Thymus (tissue), 11 donors: Measurements from ENCODE around the gene KCNT1. TPM values are rescaled to one million over a fixed set of nuclear protein-coding genes. Genes with fewer than 3 reads are reported as not detected.

ENCODE experiments used
- DNase-seq, 9 donors: peaks; one replicate each; pipeline ENCODE4 v3.0.0-alpha.2; 2013; ENCODE audit warnings: low spot score in 9 of 9, low read depth in 6 of 9, missing footprints in 1 of 9
- H3K27ac ChIP-seq, 2 donors: one replicate each; pipeline ENCODE4 v1.5.1; 2013; ENCODE audit warnings: control low read depth in 1 of 2, low read depth in 1 of 2, low read length in 1 of 2, mild to moderate bottlenecking in 1 of 2, moderate library complexity in 1 of 2
- H3K27me3 ChIP-seq, 2 donors: one replicate each; pipeline ENCODE4 v1.5.1; 2013; ENCODE audit warnings: low read length in 1 of 2; ENCODE audit not compliant: control insufficient read depth in 2 of 2, insufficient read depth in 1 of 2
- H3K36me3 ChIP-seq, 2 donors: one replicate each; pipeline ENCODE4 v1.5.1; 2013; ENCODE audit warnings: low read length in 1 of 2, mild to moderate bottlenecking in 1 of 2, moderate library complexity in 1 of 2; ENCODE audit not compliant: control insufficient read depth in 2 of 2, insufficient read depth in 2 of 2
- H3K4me1 ChIP-seq, 2 donors: one replicate each; pipeline ENCODE4 v1.5.1; 2013; ENCODE audit warnings: low read length in 2 of 2; ENCODE audit not compliant: control insufficient read depth in 2 of 2, insufficient read depth in 2 of 2
- H3K4me3 ChIP-seq, 2 donors: one replicate each; pipeline ENCODE4 v1.5.1; 2013; ENCODE audit warnings: low read length in 2 of 2, control low read depth in 1 of 2, mild to moderate bottlenecking in 1 of 2
- H3K9me3 ChIP-seq, 2 donors: one replicate each; pipeline ENCODE4 v1.5.1; 2013; ENCODE audit warnings: low read length in 1 of 2, mild to moderate bottlenecking in 1 of 2; ENCODE audit not compliant: control insufficient read depth in 2 of 2, insufficient read depth in 1 of 2
- WGBS: extraction: QIAGEN DNeasy Blood & Tissue Kit; methylation state at CpG from one replicate; pipeline ENCODE4 v1.1.7; 2013; 5-methylcytosine and 5-hydroxymethylcytosine counted together
- polyA plus RNA-seq: library from polyadenylated mRNA; stranded (reverse); fragments of 200-250 nt; gene quantifications from one replicate; pipeline ENCODE4 v1.2.3, GENCODE V29; 2013
- total RNA-seq: library from RNA; stranded (reverse); fragments of 120-200 nt; gene quantifications from one replicate; pipeline ENCODE4 v1.2.4, GENCODE V29; 2013
- donor health status: healthy.

Gene KCNT1
- total and polyA plus RNA-seq, 2 donors = 0.05 to 0.25 TPM

DNA sequence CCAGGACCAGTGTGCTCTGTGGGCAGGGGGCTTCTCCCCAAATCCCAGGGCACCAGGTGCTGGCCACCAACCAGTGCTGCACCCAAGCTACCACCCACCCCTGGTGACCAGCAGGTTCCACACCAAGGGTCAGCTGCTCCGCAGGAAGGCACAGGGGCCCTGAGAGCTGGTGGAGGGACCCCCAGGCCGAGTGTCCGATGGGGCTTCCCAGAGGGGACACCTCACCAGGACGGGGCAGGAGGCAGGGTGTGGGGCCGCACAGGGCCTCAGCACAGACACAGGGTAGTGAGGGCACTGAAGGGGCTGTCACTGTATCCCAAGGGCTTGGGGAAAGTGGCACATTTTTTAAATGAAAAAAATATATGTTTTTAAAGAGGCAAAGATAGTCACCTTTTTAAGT, 20.8 kb upstream of the KCNT1 start:
- DNase-seq = no peak
- no peak overlapping the region for H3K4me3 ChIP-seq
- H3K27me3 ChIP-seq = no peaks in the 10 kb centered on the region
- H3K27ac ChIP-seq = no peak overlapping the region
- no peaks in the 10 kb centered on the region for H3K4me1 ChIP-seq
- H3K36me3 ChIP-seq = no peaks in the 10 kb centered on the region
- WGBS = 85% methylated on average over 5 of the region's 5 CpGs
- no peaks in the 10 kb centered on the region for H3K9me3 ChIP-seq

DNA sequence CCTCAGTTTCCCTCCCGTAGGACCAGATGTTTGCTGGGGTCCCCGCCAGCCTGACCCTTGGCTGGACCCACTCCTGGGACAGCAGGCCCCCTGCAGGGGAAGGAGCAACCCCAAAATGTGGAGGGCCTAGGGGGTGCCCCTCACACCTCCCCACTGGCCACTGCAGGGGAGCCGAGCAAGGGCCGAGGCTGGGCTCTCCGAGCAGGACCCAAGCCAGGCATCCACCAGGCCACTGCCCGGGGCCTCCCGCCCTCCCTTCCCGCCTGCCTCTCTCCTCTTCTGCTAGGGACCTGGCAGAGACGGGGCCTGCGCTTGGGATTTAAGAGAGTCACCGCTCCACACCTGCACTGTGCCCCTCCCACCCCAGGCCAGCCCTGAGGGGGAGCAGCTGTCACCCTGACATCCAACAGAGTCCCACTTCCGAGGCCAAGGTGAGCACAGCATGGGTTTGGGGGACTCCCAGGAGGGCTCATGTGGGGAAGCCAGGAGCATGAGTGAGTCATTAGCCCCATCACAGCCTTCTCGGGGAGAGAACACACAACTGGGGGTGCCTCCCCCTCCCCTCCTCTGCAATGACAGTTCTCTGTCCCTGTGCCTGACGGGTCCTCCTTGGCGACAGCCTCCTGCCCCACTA, 18.5 kb upstream of the KCNT1 start:
- Histone ChIP-seq H3K27ac (no peak overlapping the region), H3K4me3 (no peak overlapping the region), H3K4me1 (no peaks in the 10 kb centered on the region), H3K27me3 (no peaks in the 10 kb centered on the region), H3K36me3 (no peaks in the 10 kb centered on the region), H3K9me3 (no peaks in the 10 kb centered on the region)
- no peak for DNase-seq
- 82% methylated on average over 15 of the region's 15 CpGs for WGBS

DNA sequence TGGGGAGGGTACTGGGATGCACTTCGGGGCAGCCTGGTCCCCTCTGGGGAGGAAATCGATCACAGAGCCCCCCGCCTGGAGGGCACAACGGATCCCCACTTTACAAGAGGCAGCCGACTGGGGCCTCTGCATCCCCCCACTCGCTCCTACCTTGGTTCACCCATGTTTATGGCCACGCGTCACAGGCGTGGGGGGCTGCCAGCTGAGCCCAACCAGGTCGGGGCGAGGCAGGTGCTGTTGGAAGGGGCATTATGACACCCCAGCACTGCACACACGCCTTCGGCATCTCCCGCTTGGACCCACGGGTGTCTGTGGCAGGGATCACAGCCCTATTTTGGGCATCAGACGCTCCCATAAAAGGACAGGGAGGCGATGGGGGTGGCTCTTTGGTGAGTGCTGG, 17.3 kb upstream of the KCNT1 start:
- Histone ChIP-seq H3K4me1 (no peaks in the 10 kb centered on the region), H3K9me3 (no peaks in the 10 kb centered on the region), H3K27ac (no peak overlapping the region), H3K27me3 (no peaks in the 10 kb centered on the region), H3K4me3 (no peak overlapping the region), H3K36me3 (no peaks in the 10 kb centered on the region)
- no peak for DNase-seq
- 85% methylated on average over 17 of the region's 17 CpGs for WGBS

DNA sequence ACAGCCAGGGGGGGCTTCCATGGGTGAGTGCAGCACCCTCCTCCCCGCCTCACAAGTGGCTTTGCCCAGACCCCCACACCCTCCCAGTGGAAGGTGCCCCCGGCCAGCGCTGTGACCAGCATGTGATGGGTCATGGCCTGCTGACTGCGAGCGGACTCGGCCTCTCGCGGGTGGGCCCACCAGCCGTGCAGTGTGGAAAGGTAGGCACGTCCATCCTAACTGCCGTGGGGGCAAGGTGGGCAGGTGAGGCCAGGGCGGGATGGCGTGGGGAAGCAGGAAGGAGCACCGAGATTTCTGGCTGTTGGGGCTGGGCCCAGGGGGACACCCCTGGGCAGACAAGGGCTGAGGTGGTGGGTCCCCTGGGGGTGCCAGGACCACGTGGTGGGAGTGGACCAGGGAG, 14.8 kb upstream of the KCNT1 start:
- WGBS = 91% methylated on average over 15 of the region's 15 CpGs

DNA sequence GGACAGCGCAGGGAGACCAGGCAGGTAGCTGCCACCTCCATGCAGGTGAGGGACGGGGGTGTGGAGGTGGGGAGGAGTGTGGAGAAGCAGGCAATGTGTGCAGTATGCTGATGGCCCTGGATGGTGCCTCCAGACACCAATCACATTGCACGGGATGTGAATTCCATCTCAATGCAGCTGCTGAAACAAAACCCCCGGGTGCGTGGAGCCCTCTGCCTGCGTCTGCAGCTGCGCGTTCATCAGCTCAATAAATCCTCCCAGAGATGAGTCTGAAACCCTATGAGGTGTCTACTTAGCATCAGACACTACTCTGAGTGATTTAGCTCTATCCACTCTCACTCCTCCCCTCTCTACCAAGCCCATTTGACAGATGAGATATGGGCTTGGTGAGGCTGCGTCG, 13.0 kb upstream of the KCNT1 start:
- Histone ChIP-seq H3K27me3 (no peaks in the 10 kb centered on the region), H3K9me3 (no peaks in the 10 kb centered on the region), H3K36me3 (no peaks in the 10 kb centered on the region), H3K4me1 (no peaks in the 10 kb centered on the region), H3K4me3 (no peak overlapping the region), H3K27ac (no peak overlapping the region)
- DNase-seq = no peak
- WGBS = 93% methylated on average over 10 of the region's 10 CpGs

More for the DNA sequence above, 14.8 kb upstream of the KCNT1 start:
- Histone ChIP-seq H3K36me3 (no peaks in the 10 kb centered on the region), H3K4me3 (no peak overlapping the region), H3K27me3 (no peaks in the 10 kb centered on the region), H3K27ac (no peak overlapping the region), H3K4me1 (no peaks in the 10 kb centered on the region), H3K9me3 (no peaks in the 10 kb centered on the region)
- DNase-seq = no peak

DNA sequence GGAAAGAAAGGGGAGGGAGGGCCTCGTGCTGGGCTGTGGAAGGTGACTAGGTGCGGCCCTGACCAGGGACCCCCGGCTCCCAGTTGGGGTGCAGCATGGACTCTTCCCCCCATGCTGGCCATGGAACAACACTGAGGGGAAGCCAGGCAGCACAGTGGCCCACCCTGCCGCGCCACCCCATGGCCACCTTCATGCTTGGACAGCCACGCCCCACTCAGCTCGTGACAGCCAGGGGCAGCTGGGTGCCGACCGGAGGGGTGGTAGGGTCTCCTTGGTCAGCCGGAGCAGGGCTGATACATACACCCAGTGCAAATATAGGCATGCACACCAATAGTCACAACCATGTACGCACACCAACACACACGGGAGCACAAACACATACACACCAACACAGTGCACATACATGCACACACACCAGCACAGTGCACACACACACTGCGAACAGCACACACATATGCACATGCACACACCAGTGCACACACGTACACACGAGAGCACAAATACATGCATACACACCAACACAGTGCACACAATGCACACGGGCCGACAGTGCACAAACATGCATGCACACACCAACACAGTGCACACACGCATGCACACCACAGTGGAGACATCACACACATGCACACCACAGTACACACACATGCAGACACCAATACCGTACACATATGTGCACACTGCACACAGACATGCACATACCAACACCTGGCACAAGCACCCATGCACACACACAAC, 11.0 kb upstream of the KCNT1 start:
- no peaks in the 10 kb centered on the region for H3K36me3 ChIP-seq
- no peaks in the 10 kb centered on the region for H3K9me3 ChIP-seq
- no peak for DNase-seq
- H3K4me3 ChIP-seq = no peak overlapping the region
- no peaks in the 10 kb centered on the region for H3K27me3 ChIP-seq
- 96% methylated on average over 19 of the region's 19 CpGs for WGBS
- H3K27ac ChIP-seq = no peak overlapping the region
- H3K4me1 ChIP-seq = no peaks in the 10 kb centered on the region

DNA sequence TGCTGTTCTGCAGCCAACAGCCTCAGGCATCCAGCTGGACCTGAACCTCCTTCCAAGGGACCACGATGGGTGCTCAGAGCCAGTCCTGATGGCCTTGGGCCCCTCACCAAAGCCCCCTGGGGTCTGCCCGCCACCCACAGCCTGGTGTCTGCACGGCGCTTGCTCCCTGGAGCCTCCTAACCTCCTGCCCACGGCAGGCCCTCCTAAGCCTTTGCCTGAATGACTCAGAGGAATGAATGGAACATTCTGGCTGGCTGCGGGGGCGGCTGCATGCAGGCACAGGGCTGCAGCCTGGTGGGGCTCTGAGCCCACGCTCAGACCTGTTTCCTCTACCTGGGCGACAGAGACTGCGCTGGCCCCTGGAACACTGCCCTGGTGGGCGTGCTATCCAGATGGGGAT, 9.6 kb upstream of the KCNT1 start:
- DNase-seq = no peak
- no peaks in the 10 kb centered on the region for H3K27me3 ChIP-seq
- no peaks in the 10 kb centered on the region for H3K9me3 ChIP-seq
- no peak overlapping the region for H3K27ac ChIP-seq
- no peaks in the 10 kb centered on the region for H3K4me1 ChIP-seq
- H3K4me3 ChIP-seq = no peak overlapping the region
- no peaks in the 10 kb centered on the region for H3K36me3 ChIP-seq
- 90% methylated on average over 11 of the region's 11 CpGs for WGBS

DNA sequence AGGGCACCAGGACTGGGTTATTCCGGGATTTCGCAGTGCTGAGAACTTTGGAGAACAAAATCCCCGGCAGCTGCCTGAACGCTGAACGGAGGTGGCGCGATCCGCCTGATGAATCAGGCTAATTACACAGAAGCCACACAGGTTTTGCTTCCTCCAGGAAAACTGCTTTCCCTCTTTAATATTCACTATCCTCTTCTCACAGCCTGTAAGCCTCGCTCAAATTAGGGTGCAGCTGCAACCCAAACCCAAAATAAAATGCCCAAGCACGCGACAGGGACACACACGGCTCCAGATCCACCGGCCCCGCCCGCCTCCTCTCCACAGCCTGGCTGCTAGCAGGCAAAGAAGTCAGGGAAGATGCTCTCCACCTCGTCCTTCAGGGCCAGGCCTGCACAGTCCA, 8.7 kb upstream of the KCNT1 start:
- no peak overlapping the region for H3K4me3 ChIP-seq
- no peak overlapping the region for H3K27ac ChIP-seq
- H3K4me1 ChIP-seq = no peaks in the 10 kb centered on the region
- H3K27me3 ChIP-seq = no peaks in the 10 kb centered on the region
- 86% methylated on average over 16 of the region's 16 CpGs for WGBS
- DNase-seq = no peak
- no peaks in the 10 kb centered on the region for H3K36me3 ChIP-seq
- H3K9me3 ChIP-seq = no peaks in the 10 kb centered on the region

DNA sequence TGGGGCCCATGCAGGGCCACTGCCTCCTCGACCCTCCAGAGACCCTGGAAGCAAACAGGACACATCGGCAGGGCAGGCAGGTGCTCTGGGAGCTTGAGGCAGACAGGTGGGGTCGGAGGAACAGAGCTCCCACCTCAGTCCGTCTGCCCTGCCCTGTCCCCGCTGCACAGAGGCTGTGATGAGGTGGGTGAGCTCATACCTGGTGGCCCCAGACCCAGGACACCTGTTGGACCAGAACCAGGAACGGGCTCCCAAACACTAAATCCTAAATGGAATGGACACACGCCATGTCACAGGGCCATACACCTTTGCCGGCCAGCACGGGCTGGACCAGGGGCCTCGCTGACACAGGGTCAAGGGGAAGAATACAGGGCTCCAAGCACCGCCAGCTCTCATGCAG, 8.2 kb upstream of the KCNT1 start:
- DNase-seq = no peak
- WGBS = 90% methylated on average over 11 of the region's 11 CpGs
- Histone ChIP-seq H3K4me1 (no peaks in the 10 kb centered on the region), H3K27me3 (no peaks in the 10 kb centered on the region), H3K4me3 (no peak overlapping the region), H3K36me3 (no peaks in the 10 kb centered on the region), H3K9me3 (no peaks in the 10 kb centered on the region), H3K27ac (no peak overlapping the region)
